ENCODE results near the gene GPBAR1. TPM values are rescaled to one million over a fixed set of nuclear protein-coding genes. Genes with fewer than 3 reads are reported as not detected.

Gene GPBAR1
- total RNA-seq, 2 experiments from 2014 or later, result 1.6 to 1.8 TPM

GRCh38 chr2:218223046-218223445 lies 37.8 kb upstream of the GPBAR1 start:
- CTCF ChIA-PET, result no interaction called here
- no peaks in the 10 kb centered on the region for H3K9me3 Mint-ChIP-seq
- H3K9me3 ChIP-seq (ENCODE audit: control insufficient read depth in 1 of 2, insufficient read depth in 1 of 2, low read length in 2 of 2), result no peaks in the 10 kb centered on the region
- H3K27ac Mint-ChIP-seq, result peak overlapping the region; percentile 96
- H3K27me3 ChIP-seq (ENCODE audit: control insufficient read depth in 1 of 2, insufficient read depth in 2 of 2, low read length in 2 of 2), result no peaks in the 10 kb centered on the region
- no peak for TF ChIP-seq CTCF (IDR thresholded peaks at IDR 0.05)
- H3K4me3 ChIP-seq (ENCODE audit: low read length), result peak overlapping the region; percentile 4
- H3K27me3 Mint-ChIP-seq, result no peaks in the 10 kb centered on the region
- peak overlapping the region; percentile 67 for H3K4me3 Mint-ChIP-seq
- POLR2A ChIA-PET, result interaction anchor here (1.0 to 1.5 kb wide), 3 partner anchors 8 to 63 kb away, joined by 3 to 4 read pairs (median 4); no protein-coding TSS in a partner anchor
- peaks cover 93% of the 10 kb centered on the region for H3K36me3 Mint-ChIP-seq (ENCODE audit: low read depth)
- H3K4me1 ChIP-seq (ENCODE audit: insufficient read depth, low read length), result peaks cover 86% of the 10 kb centered on the region
- ATAC-seq (ENCODE audit: poor library complexity), result peak; percentile 50
- H3K36me3 ChIP-seq (ENCODE audit: insufficient read depth, low read length), result peaks cover 65% of the 10 kb centered on the region
- peaks cover 91% of the 10 kb centered on the region for H3K4me1 Mint-ChIP-seq (ENCODE audit: low read depth)
- intact Hi-C loops (cut with DNase I, micrococcal nuclease), result loop anchor here in 1 of 2 experiments (5.0 kb wide), 2 partner anchors 36 to 174 kb away; partner anchors contain the start of gene CTDSP1
- peak overlapping the region; percentile 12 to 45 for H3K27ac ChIP-seq (ENCODE audit: low read depth in 1 of 2, low read length in 2 of 2)
- peak in 6 of 14 experiments; percentile 11 to 50 (median 37) for DNase-seq

GRCh38 chr2:218224186-218224585 lies 36.6 kb upstream of the GPBAR1 start:
- Histone ChIP-seq H3K4me1 (ENCODE audit: insufficient read depth, low read length) (peaks cover 92% of the 10 kb centered on the region), H3K9me3 (ENCODE audit: control insufficient read depth in 1 of 2, insufficient read depth in 1 of 2, low read length in 2 of 2) (no peaks in the 10 kb centered on the region), H3K36me3 (ENCODE audit: insufficient read depth, low read length) (peaks cover 74% of the 10 kb centered on the region), H3K4me3 (ENCODE audit: low read length) (no peak overlapping the region), H3K27ac (ENCODE audit: low read depth in 1 of 2, low read length in 2 of 2) (peak overlapping the region; percentile 12 to 45), H3K27me3 (ENCODE audit: control insufficient read depth in 1 of 2, insufficient read depth in 2 of 2, low read length in 2 of 2) (no peaks in the 10 kb centered on the region)
- ChIA-PET POLR2A (interaction anchor here (7.8 kb wide), 1 partner anchor 6 kb away, joined by 64 read pairs; the partner anchor contains the start of gene ARPC2), CTCF (interaction anchor here (0.9 to 2.5 kb wide), 2 partner anchors 33 to 46 kb away, joined by 3 to 10 read pairs; partner anchors contain the start of genes AAMP and PNKD)
- Mint-ChIP-seq H3K36me3 (ENCODE audit: low read depth) (peaks cover 94% of the 10 kb centered on the region), H3K9me3 (no peaks in the 10 kb centered on the region), H3K27ac (peak overlapping the region; percentile 96), H3K4me1 (ENCODE audit: low read depth) (peaks cover 93% of the 10 kb centered on the region), H3K27me3 (no peaks in the 10 kb centered on the region), H3K4me3 (peak overlapping the region; percentile 80)
- intact Hi-C loops (cut with DNase I, micrococcal nuclease), result loop anchor here in 1 of 2 experiments (5.0 kb wide), 2 partner anchors 37 to 173 kb away; partner anchors contain the start of gene CTDSP1
- ATAC-seq (ENCODE audit: poor library complexity) (no peak), DNase-seq (no peak)
- no peak for TF ChIP-seq CTCF (IDR thresholded peaks at IDR 0.05)

DNA sequence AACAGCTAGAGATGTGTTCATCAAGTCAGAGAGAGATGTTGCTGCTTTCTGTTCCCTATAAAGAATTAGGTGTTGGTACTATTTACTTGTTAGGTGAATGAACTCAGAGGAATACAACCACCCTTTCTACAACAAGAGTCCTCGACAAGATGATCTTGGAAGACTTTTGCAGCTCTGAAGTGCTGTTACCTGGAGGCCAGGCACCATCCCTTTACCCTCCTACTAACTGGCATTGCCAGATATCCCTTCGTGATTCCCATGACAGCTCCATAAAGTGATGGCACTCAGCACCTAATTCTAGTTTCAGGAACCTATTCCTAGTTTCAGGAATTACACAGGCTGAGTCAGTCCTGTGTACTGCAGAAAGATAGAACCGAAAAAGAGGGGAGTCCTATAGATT lies 33.9 kb upstream of the GPBAR1 start:
- H3K36me3 ChIP-seq (ENCODE audit: insufficient read depth, low read length), result peaks cover 82% of the 10 kb centered on the region
- intact Hi-C loops (cut with DNase I, micrococcal nuclease), result loop anchor here in 1 of 2 experiments (5.0 kb wide), 1 partner anchor 40 kb away; no protein-coding TSS in a partner anchor
- H3K36me3 Mint-ChIP-seq (ENCODE audit: low read depth), result peaks cover 92% of the 10 kb centered on the region

More for the DNA sequence above, 33.9 kb upstream of the GPBAR1 start:
- H3K27ac Mint-ChIP-seq, result peak overlapping the region; percentile 96
- no peak for TF ChIP-seq CTCF (IDR thresholded peaks at IDR 0.05)
- peaks cover 86% of the 10 kb centered on the region for H3K4me1 Mint-ChIP-seq (ENCODE audit: low read depth)
- no peaks in the 10 kb centered on the region for H3K27me3 ChIP-seq (ENCODE audit: control insufficient read depth in 1 of 2, insufficient read depth in 2 of 2, low read length in 2 of 2)
- POLR2A ChIA-PET, result interaction anchor here (0.6 to 7.8 kb wide), 5 partner anchors 9 to 57 kb away, joined by 3 to 64 read pairs (median 5); partner anchors contain the start of genes AAMP, ARPC2, GPBAR1 and PNKD
- CTCF ChIA-PET, result no interaction called here
- peaks cover 88% of the 10 kb centered on the region for H3K4me1 ChIP-seq (ENCODE audit: insufficient read depth, low read length)
- no peaks in the 10 kb centered on the region for H3K9me3 ChIP-seq (ENCODE audit: control insufficient read depth in 1 of 2, insufficient read depth in 1 of 2, low read length in 2 of 2)
- no peak overlapping the region for H3K4me3 ChIP-seq (ENCODE audit: low read length)
- H3K27me3 Mint-ChIP-seq, result no peaks in the 10 kb centered on the region
- H3K27ac ChIP-seq (ENCODE audit: low read depth in 1 of 2, low read length in 2 of 2), result no peak overlapping the region
- DNase-seq, result no peak
- no peak for ATAC-seq (ENCODE audit: poor library complexity)
- no peaks in the 10 kb centered on the region for H3K9me3 Mint-ChIP-seq
- H3K4me3 Mint-ChIP-seq, result peak overlapping the region; percentile 16

Measured in CD4-positive, alpha-beta T cell (primary cell).